HG03039 (cell line): ENCODE results near the gene RUNDC1.

Source experiments
- ATAC-seq: cut with Tn5 transposase; IDR thresholded peaks from one replicate; pipeline ENCODE4 v1.9.1; 2021; ENCODE audit warnings: mild to moderate bottlenecking, moderate library complexity; ENCODE audit not compliant: unreplicated experiment

RUNDC1 gene

DNA sequence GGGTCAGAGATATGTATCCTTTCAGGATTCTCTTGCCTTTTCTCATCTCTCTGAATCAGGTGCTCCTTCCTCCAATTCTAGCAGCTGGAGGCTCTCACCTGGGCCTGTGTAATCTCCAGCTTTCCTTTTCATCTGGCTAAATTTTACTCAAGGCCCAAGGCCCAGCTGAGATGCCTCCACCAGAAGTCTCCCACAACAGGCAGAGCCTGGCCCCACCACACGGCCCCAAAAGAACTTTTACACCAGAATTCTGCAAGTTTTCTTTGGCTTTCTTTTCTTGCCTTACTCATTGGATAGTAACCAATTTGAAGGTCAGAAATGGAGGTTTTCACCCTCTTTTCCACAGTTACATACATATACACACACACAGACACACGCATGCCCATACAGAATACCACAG, 59.3 kb downstream of the RUNDC1 start:
- ATAC-seq: no peak

DNA sequence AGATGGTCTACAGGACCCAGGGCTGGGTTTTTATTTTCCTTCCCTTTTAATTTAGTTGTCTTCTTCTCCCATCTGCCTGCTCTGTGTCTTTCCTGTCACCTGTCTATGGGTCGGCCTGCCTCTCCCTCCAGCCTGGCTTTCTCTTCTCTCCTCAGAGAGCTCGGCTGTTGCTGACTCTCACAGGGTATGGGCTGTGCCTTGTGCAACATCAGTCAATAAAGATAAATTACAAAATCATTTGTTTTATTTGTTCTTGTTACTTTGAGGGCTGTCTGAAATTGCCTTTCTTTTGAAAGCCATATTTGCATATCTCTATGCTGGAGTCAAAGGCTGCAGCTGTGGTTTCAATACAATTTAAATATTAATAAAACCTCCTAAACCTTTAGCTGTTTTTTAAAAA, 60.3 kb downstream of the RUNDC1 start:
- ATAC-seq: no peak

DNA sequence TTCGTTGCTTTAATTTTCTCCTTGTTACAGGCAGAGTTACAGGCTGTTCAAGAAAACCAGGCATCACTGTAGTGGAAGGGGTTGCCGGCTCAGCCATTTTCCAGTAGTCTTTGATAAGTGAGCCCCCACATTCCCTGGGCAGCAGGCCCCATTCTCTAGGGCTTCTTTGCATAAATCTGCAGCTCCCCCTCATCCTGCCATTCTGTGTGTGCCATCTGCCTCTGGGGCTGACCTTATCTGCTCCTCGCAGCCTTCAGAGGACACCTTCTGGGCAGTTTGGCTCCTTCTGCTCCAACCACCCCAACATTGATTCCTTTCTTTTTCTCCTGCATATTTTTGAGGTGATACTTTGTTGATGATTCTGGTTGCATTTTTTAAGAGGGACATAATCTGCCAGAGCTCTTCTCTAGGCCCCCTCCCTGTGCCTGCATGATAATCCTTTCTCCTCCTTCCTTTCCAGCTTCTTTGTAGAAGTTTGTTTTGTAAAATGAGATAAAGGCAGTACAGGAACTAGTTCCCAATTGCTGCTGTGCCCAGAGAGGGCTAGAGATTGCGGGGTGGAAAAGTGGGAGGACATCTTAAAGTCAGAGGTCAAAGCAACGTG, 61.8 kb downstream of the RUNDC1 start:
- no peak for ATAC-seq
